HG02840 (cell line): ENCODE data around the gene SORBS1.

Experiments used
- ATAC-seq: cut with Tn5 transposase; IDR thresholded peaks from one replicate; pipeline ENCODE4 v1.9.1; 2021; ENCODE audit warnings: mild to moderate bottlenecking, moderate library complexity, moderate number of reproducible peaks; ENCODE audit not compliant: unreplicated experiment, low FRiP score

Gene SORBS1

DNA sequence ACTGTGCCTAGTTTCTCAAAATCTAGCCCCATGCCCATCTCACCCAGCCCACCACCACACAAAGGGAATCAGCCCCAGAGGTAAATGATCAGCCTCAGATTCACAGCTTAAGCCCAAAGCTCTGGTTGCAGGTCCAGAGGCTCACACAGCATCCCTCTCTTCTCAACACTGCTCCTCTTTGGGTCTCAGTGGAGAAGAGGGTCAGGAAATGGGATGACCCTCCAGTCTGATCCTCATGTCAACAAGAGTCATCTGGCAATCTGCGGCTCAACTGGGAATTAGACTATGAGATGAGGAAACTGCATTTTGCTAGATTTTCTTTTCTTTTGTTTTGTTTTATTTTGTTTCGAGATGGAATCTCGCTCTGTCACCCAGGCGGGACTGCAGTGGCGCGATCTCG is 144.2 kb downstream of the SORBS1 start:
- no peak for ATAC-seq

DNA sequence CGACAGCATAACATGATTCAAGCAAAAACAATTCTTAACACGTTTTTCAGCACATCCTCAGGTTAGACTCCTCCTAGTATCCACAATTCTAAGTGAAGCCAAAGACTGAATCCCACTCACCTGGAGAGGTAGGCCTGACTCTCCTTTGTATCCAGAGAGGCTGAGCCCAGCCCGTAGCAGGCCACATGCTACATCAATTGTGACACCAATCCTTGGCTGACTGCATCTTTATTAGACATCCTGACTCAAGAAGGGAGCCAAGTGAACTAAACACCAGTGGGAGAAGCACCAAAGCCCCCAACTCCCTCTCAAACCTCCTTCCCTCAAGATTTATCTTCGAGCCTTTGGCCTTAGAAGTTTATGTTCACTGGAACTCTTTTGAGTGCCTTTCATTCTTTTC is 144.9 kb downstream of the SORBS1 start:
- ATAC-seq, result no peak

DNA sequence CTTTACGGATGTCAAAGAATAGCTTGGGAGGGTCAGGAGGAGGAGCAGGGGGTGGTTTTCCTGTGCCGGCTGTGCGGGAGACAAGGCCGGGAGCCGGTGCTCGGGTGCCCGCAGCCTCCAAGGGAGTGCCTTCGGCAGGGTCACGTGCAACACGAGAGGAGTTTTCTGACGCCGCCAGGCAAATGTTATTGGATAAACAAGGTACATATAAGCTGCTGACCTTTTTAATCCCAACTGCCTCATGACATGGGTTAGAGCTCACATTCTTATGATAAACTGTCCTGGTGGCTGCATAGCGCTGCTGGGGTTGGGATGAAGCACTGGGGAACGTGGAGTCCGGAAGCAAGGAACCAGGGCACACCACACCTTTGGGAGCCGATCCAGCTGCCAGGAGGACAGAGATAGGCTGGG is 145.5 kb downstream of the SORBS1 start:
- ATAC-seq, result no peak

DNA sequence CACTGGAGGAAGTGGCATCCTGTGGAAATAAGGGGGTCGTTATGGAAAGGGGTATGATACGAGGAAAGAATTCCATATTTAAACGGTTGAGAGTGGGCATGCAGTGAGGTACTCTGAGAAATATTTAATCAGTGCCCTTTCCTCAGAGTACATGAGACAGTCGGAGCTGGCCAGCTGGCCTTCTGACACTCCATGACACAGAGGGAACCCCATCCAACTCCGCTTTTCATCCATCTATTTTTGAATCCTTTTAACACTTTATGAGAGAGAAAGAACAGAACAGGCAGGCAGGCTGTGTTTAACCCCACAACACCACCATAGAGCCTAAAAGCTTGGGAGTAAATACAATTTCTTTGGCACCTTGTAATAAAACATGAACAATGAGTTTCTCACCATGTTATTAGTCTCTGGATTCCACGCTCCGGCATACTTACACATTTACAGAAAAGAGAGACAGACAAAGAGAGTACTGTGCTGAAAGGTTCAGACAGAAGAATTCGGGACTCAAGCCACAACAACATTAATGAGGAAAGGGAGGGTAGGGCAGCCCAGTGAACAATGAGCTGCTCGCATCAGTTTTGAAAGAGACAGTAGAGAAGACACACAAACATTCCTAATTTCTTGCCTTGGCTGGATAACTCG is 146.2 kb downstream of the SORBS1 start:
- no peak for ATAC-seq

DNA sequence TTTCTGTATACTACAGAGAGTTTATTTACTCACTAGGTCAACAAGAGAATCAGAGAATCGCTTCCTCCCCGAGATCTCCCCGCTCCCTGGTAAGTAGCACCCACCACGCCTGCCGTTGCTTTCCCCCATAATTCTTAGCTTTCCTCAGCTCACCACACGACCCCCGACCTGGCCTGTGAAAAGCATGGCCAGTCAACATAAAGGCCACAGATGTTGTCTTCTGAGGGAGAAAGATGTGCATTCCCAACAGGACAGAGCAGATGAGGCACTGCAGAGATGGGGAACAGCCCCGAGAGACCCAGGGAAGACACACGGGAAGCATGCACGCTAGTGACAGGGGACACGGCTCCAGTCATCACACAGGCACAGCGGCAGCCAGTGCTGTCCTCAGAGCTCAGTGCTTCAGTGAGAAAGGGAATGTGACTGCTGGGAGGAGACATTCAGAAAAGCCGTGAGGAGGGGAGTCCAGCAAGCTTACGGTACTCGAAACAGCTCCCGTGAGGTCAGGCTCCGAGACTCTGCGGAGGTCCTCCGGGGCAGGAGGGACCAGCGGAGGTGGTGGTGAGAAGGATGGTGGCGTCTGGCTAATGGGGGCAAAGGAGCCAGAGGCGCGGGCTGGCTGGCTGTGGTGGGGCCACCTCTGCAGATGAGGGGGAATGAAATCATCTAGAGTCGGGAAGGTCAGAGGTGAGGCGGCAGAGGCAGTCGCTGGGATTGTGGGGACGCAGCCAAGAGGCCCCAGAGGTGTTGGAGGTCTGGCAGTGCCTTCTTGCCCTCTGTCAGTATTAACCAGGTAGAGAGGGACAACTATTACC is 146.9 kb downstream of the SORBS1 start:
- no peak for ATAC-seq

DNA sequence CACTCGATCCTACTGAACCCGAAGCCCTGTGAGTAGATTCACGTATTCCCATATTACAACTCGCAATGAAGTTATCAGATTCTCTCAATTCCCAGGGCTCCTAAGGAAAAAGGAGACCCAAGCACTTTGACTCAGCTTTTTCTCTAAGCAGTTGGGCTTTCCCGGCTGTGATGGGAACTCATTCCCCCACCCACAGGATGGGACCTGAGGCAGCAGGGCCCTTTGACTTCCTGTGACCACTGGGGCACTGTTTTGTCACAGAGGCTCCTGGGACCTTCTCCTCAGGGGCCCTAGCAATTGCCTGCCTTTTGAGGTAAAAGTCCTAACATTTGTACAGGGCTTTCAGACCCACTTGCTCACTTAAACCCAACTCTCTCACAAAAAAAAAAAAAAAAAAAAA is 147.6 kb downstream of the SORBS1 start:
- no peak for ATAC-seq

DNA sequence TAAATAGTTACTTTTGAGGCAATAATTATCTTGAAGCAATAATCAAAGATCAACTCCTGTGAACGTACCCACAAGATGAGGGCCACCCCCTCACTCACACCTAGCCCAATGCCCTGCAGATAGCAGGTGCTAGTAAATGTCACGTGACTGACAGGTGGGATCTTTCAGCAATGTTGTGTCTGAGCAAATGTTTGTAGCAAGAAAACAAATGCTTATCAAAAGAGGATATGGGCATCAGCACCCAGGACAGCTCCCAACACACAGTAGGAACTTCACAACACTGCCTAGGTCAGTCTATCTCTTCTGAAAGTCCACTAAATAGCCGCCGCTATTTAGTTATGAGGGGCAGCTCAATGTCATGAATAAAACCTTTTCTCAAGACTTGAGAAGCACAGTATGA is 149.5 kb downstream of the SORBS1 start:
- ATAC-seq, result no peak

- ATAC-seq, result no peak
These were observed 151.9 kb downstream of the SORBS1 start for GRCh38 chr10:95408983-95409873.

DNA sequence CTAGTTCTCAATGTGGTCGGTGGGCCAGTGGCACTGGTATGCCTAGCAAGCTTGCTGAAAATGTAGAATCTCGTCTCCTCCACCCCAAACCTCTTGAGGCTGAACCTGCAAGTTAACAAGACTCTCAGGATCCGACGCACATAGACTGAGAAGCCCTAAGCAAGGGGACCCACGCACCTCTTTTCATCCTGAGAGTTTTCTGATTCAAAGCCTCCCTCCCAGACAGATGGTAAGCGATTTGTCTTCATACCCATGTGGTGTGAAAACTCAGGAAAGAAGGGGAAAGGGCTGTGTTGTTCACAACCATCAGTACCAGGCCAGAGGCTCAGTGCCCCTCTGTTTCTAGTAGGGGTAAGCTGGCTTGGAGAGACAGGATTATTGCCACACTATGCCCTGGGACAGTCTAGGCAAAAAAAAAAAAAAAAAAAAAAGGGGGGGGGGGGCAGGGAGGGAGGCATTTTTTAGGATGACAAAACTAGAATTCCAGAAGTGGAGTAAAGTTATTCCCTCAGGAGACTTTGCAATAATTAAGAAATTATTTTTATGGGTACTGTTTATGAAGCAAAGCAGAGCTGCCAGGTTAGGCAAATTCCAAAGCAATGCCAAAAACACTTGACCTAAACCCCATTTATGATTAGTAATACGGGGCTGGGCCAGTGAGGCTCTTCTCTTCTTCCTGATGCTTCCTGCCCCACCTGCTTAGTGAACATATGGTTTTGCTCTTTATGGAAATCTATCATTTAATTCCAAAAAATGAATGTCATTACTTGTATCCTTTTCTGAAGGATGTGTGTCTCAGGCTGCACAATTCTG is 152.8 kb downstream of the SORBS1 start:
- no peak for ATAC-seq

GRCh38 chr10:95407546-95407945 is 153.6 kb downstream of the SORBS1 start:
- ATAC-seq, result no peak

DNA sequence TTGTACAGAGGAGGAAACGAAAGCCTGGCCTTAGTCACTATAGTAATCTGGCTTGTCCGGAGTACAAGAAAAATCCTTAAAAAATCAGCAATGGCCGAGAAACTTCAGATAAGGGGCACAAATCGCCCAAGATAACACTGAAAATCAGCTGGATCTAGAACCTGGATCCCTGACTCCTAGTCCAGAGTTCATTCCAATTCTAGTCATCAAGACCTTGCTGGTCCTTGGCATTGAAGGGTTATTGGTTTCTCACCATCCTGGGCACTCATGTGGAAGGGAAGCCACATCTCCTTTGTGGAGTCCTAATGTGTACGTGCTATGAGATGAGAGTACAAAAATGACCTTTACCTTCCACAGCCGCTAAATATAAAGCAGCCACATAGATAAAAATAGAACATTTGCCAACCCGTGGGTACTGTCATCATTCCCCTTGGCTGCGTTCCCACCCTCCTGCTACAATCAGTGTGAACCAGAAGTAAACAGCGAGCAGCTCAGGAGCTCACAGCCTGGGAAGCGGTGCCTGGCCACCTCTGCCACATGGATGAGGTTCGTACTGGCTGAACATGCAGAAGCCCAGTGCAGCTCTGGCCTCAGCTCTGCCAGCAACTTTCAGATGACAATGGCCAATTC is 154.4 kb downstream of the SORBS1 start:
- no peak for ATAC-seq

- ATAC-seq, result no peak
These were observed 155.5 kb downstream of the SORBS1 start for GRCh38 chr10:95405655-95406054.

- ATAC-seq, result no peak
These were observed 156.3 kb downstream of the SORBS1 start for GRCh38 chr10:95404864-95405263.

GRCh38 chr10:95404462-95404858 is 156.7 kb downstream of the SORBS1 start:
- no peak for ATAC-seq

DNA sequence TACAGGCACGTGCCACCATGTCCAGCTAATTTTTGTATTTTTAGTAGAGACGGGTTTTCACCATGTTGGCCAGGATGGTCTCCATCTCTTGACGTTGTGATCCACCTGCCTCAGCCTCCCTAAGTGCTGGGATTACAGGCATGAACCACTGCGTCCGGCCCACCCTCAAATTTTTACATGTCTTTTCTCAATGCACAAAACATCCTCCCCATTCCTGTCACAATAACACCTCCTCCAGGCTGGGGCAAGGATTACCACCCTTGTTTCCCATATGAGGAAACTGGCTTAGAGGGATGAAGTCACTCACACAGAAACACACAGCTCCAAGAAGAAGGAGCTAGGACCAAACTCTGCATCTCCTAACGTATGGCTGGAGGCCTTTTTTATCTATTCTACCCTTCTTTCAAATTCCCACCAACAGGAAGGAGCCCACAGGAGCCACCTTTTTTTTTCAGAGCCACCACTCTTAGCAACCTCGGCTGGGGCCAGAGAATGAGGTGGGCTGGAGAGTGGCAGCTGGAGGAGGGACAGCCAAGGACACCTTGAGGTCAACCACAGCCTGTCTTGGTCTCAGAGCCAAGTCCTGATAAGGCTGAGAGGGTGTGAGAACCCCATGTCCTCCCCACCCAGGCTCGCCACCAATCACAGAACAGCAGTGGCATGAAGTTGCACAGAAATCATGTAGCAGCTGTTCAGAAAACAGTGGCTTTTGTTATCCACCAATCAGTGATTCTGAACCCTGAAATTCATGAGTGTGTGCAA is 157.3 kb downstream of the SORBS1 start:
- no peak for ATAC-seq

- no peak for ATAC-seq
These were observed 159.3 kb downstream of the SORBS1 start for GRCh38 chr10:95401704-95402469.

GRCh38 chr10:95400787-95401186 is 160.4 kb downstream of the SORBS1 start:
- ATAC-seq, result no peak

DNA sequence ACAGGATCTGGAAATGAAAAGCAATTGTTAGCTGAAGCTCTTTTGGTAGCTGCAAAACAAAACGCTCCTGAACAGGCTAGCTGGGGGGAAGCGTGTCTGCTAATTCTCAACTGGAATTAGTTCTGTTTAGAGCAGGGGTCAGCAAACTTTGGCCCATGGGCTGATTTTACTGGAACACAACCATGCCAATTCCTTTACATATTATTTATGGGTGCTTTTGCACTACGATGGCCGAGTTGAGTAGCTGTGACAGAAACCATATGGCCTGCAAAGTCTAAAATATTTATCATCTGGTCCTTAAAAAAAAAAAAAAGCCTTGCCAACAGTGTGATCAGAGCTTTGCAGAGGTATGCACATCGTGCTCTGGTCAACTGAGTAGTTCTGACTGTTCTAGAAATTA is 162.0 kb downstream of the SORBS1 start:
- ATAC-seq, result no peak
